Fibroblast of mammary gland (primary cell): Measurements from ENCODE around the gene MYBPHL.

Experiments used
- DNase-seq: peaks from one replicate; pipeline ENCODE4 v3.0.0-alpha.2; 2010; ENCODE audit warnings: low read depth
- H3K4me3 ChIP-seq: 2 replicates; pipeline ENCODE4 v1.5.1; 2011; ENCODE audit warnings: low read depth, mild to moderate bottlenecking, low read length, moderate library complexity; ENCODE audit not compliant: control insufficient read depth
- CTCF ChIP-seq: conservative IDR thresholded peaks from 2 replicates; pipeline ENCODE4 v1.5.1; 2011; ENCODE audit warnings: low read depth, low read length, inconsistent platforms; ENCODE audit not compliant: control insufficient read depth, insufficient read depth

MYBPHL gene

GRCh38 chr1:109347511-109347910 is 40.7 kb upstream of the MYBPHL start:
- DNase-seq = no peak
- no peak for TF ChIP-seq CTCF

GRCh38 chr1:109341944-109342930 is 35.4 kb upstream of the MYBPHL start:
- DNase-seq = no peak
- no peak for TF ChIP-seq CTCF
- no peak overlapping the region for H3K4me3 ChIP-seq

More at GRCh38 chr1:109347511-109347910, 40.7 kb upstream of the MYBPHL start:
- H3K4me3 ChIP-seq = no peak overlapping the region

GRCh38 chr1:109338608-109339007 is 31.8 kb upstream of the MYBPHL start:
- H3K4me3 ChIP-seq = no peak overlapping the region
- no peak for DNase-seq
- TF ChIP-seq CTCF = no peak

- no peak for TF ChIP-seq CTCF
- no peak for DNase-seq
- no peak overlapping the region for H3K4me3 ChIP-seq
These were observed 31.3 kb upstream of the MYBPHL start for GRCh38 chr1:109338091-109338490.

GRCh38 chr1:109335091-109335490 is 28.3 kb upstream of the MYBPHL start:
- TF ChIP-seq CTCF = no peak
- H3K4me3 ChIP-seq = no peak overlapping the region
- no peak for DNase-seq

- no peak for DNase-seq
- TF ChIP-seq CTCF = no peak
These were observed 24.3 kb upstream of the MYBPHL start for GRCh38 chr1:109331113-109331512.

More at GRCh38 chr1:109331113-109331512, 24.3 kb upstream of the MYBPHL start:
- H3K4me3 ChIP-seq = no peak overlapping the region
